ENCODE data around the gene PPAT.
"Not testable (repeated sequence)": the region's sequence is repeated elsewhere in the genome, so short reads cannot be mapped to it uniquely, and the experiment has no call there.

The PPAT gene

GRCh38 chr4:56374956-56375355 is 60.5 kb downstream of the PPAT start:
- no peak for DNase-seq

- DNase-seq, result no peak
Observed at GRCh38 chr4:56372774-56373173, 62.6 kb downstream of the PPAT start.

- DNase-seq, result no peak
Observed at GRCh38 chr4:56371426-56372220, 63.8 kb downstream of the PPAT start.

GRCh38 chr4:56370377-56370776 is 65.0 kb downstream of the PPAT start:
- no peak for DNase-seq

- not testable (repeated sequence) for DNase-seq
Observed at GRCh38 chr4:56362981-56363380, 72.4 kb downstream of the PPAT start.

GRCh38 chr4:56360071-56360470 is 75.3 kb downstream of the PPAT start:
- no peak for DNase-seq

- no peak for DNase-seq
Observed at GRCh38 chr4:56356650-56357049, 78.8 kb downstream of the PPAT start.

GRCh38 chr4:56348576-56348975 is 86.8 kb downstream of the PPAT start:
- no peak for DNase-seq

GRCh38 chr4:56345458-56345857 is 90.0 kb downstream of the PPAT start:
- DNase-seq, result no peak
